GM12864 (cell line): ENCODE data around the gene TTLL7.

Experiments
- DNase-seq: peaks from one replicate; pipeline ENCODE4 v3.0.0-alpha.2; 2011; ENCODE audit warnings: low read depth
- H3K4me3 ChIP-seq: 2 replicates; pipeline ENCODE4 v1.5.1; 2011; ENCODE audit warnings: mild to moderate bottlenecking, low read depth, low read length, control low read depth
- TF ChIP-seq, protein P1 (sequence below): IDR thresholded peaks from 2 replicates; pipeline ENCODE4 v1.5.1; 2011; ENCODE audit warnings: low read depth, mild to moderate bottlenecking, moderate library complexity, low read length, control low read depth, inconsistent platforms; ENCODE audit errors: missing control alignments

The TTLL7 gene, protein sequence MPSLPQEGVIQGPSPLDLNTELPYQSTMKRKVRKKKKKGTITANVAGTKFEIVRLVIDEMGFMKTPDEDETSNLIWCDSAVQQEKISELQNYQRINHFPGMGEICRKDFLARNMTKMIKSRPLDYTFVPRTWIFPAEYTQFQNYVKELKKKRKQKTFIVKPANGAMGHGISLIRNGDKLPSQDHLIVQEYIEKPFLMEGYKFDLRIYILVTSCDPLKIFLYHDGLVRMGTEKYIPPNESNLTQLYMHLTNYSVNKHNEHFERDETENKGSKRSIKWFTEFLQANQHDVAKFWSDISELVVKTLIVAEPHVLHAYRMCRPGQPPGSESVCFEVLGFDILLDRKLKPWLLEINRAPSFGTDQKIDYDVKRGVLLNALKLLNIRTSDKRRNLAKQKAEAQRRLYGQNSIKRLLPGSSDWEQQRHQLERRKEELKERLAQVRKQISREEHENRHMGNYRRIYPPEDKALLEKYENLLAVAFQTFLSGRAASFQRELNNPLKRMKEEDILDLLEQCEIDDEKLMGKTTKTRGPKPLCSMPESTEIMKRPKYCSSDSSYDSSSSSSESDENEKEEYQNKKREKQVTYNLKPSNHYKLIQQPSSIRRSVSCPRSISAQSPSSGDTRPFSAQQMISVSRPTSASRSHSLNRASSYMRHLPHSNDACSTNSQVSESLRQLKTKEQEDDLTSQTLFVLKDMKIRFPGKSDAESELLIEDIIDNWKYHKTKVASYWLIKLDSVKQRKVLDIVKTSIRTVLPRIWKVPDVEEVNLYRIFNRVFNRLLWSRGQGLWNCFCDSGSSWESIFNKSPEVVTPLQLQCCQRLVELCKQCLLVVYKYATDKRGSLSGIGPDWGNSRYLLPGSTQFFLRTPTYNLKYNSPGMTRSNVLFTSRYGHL

DNA sequence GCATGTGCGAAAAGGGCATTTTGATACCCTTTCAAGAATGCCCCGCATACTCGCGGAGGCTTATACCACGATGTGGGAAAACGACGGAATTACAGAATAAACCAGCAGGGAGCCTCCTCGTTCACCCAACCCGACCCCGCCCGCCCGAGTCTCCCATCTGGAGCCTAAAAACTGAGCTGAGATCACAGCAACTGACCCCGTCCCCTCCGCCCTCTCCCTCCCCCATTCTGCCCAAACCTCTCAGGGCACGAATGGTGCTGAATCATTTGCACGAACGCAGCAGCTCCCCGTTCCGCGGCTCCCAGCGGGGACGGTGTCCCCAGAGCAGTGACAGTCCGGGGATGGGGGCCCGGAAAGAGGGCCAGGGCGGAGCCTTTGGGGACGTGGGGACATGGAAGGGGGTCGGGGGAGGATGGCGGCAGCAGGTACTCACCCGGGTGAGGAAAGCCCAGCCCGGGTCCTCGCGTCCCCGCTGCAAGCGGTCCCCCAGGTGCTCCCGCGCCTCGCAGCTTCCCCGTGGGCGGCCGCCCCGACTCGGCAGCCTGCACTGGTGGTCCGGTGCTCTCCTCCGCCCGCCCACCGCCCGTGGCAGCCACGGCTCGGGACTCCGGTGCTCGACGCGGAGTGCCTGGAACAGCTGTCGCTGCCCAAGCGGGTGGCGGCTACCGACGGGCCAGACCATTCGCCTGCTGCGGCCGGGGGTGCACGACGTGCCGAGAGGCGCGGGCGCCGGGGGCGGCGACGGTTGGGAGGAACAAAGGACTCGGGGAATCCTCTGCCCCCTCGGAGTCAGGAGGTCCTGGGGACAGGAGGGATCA, at the start of gene TTLL7:
TSS of gene TTLL7 (minus strand) at position 635 of the 818 bp plus-strand sequence. CDS start 46,921 bp downstream, outside the sequence.
- DNase-seq = peak; percentile 15
- H3K4me3 ChIP-seq = peak within 1 kb of the TSS; percentile 71
- TF ChIP-seq, protein P1, sequence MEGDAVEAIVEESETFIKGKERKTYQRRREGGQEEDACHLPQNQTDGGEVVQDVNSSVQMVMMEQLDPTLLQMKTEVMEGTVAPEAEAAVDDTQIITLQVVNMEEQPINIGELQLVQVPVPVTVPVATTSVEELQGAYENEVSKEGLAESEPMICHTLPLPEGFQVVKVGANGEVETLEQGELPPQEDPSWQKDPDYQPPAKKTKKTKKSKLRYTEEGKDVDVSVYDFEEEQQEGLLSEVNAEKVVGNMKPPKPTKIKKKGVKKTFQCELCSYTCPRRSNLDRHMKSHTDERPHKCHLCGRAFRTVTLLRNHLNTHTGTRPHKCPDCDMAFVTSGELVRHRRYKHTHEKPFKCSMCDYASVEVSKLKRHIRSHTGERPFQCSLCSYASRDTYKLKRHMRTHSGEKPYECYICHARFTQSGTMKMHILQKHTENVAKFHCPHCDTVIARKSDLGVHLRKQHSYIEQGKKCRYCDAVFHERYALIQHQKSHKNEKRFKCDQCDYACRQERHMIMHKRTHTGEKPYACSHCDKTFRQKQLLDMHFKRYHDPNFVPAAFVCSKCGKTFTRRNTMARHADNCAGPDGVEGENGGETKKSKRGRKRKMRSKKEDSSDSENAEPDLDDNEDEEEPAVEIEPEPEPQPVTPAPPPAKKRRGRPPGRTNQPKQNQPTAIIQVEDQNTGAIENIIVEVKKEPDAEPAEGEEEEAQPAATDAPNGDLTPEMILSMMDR = no peak

DNA sequence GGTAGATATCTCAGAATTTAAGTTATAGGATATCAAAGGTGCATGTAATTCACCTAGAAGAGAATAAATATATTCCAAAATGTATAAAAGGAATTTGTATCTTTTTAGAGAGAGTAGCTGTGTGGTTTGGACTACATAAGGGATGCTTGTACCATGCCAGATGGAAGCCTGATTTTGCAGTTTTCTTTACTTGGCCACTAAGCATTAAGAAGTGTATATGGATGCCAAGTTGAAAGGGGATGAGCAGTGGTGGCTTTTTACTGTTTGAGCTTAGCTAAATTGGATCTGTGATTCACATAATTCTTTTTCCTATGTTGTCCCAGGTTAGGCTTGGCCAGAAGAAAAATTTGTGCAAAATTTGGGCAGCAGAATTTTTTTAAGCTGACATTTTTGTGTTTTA, 43.5 kb upstream of the TTLL7 start:
- TF ChIP-seq, protein P1 = no peak
- no peak overlapping the region for H3K4me3 ChIP-seq
- no peak for DNase-seq

DNA sequence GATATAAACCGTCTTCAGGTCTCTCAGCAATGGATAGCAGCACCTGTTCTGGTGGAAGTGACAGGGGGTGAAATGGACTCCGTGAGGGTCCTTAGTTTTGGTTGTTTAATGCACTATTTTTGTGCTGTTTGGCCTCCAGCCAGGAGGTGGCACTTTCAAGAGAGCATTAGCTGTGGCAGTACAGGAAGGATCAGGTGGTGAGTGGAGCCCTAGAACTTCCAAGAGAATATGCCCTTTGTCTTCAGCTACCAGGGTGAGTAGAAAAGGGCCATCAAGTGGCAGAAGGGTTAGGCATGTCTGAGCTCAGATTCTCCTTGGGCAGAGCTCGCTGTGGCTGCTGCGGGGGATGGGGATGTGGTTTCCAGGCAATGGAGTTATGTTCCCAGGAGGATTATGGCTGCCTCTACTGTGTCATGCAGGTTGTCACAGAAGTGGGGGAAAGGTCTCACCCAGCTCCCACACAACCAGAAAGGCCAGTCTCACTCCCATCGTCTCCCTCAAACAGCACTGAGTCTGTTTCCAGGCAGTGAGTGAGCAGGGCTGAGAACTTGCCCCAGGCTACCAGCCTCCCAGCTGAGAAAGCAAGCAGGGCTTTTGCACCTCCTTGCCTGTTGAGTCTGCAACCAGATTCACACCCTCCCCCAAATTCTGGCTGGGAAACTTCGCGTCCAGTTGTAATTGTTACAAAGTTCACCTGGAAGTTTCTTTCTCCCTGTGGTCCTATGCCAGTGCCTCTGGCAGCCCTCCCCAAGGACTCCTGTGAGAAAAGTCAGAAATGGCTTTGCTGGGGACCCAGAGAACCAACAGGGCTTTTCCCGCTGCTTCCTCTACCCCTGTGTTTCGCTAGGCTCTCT, 39.1 kb upstream of the TTLL7 start:
- TF ChIP-seq, protein P1 = no peak
- no peak for DNase-seq
- no peak overlapping the region for H3K4me3 ChIP-seq

DNA sequence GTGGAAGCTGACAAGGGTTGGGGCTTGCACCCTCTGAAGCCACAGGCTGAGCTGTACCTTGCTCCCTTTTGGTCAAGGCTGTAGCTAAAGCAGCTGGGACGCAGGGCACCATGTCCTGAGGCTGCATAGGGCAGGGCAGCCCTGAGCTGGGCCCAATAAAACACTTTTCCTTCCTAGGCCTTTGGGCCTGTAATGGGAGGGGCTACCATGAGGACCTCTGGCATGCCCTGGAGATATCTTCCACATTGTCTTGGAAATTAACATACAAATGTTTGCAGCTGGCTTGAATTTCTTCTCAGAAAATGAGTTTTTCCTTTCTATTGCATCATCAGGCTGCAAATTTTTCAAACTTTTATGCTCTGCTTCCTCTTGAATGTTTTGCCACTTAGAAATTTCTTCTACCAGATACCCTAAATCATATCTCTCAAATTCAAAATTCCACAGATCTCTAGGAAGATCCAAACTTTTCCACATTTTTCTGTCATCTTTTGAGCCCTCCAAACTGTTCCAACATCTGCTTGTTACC, 32.9 kb upstream of the TTLL7 start:
- no peak overlapping the region for H3K4me3 ChIP-seq
- TF ChIP-seq, protein P1 = no peak

DNA sequence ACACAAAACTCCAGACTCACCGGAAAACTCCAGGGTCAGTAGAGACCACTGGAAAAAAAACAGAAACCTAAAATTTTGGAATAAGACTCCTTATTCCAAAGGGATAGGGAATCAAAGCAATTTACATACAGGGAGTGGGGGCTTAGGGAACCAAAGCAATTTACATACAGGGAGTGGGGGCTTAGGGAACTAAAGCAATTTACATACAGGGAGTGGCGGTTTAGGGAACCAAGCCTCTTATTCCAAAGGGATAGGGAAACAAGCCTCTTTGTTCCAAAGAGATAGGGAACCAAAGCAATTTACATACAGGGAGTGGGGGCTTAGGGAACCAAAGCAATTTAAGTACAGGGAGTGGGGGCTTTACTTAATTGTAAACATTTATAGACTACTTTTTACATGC, 28.4 kb upstream of the TTLL7 start:
- H3K4me3 ChIP-seq = no peak overlapping the region
- no peak for DNase-seq
- TF ChIP-seq, protein P1 = no peak

More for the DNA sequence above, 32.9 kb upstream of the TTLL7 start:
- no peak for DNase-seq
